K562 (cell line): ENCODE results near the gene TTN. TPM values are rescaled to one million over a fixed set of nuclear protein-coding genes. Genes with fewer than 3 reads are reported as not detected.

Source experiments
- ATAC-seq: fragments of 200-7000 bp; cut with Tn5 transposase; 3 replicates; pipeline ENCODE4 v1.9.1; 2020; ENCODE audit warnings: moderate library complexity
- BruUV-seq: library from RNA; stranded (reverse); fragments of 400-500 nt; replicated peaks from 2 replicates; lab custom pipeline; 2021; lab: Mats Ljungman, UMichigan
- CTCF ChIA-PET: fragments of 300-600 bp; formaldehyde crosslinking; extraction: SDS; loops from one replicate; lab custom pipeline; 2021; ENCODE audit warnings: low intra/inter-chr PET ratio; lab: Yijun Ruan, JAX
- POLR2A ChIA-PET: fragments of 300-600, 350-650 bp; sonication (Branson Sonifier 250); formaldehyde crosslinking; extraction: SDS; loops from one replicate; lab custom pipeline; 2021; ENCODE audit warnings: antibody characterized with exemption, inconsistent platforms; lab: Yijun Ruan, JAX
- DNase-seq, 4 experiments: peaks; one replicate each; pipeline versions ENCODE4 v3.0.0 to v3.0.0-alpha.2; 2011 to 2018; ENCODE audit warnings: low spot score in 3 of 4, mixed read lengths in 3 of 4; ENCODE audit errors: extremely low read depth in 1 of 4
- FAIRE-seq: peaks from 2 replicates; lab custom pipeline; 2011; peaks lifted over from hg19 to GRCh38; lab: Jason Lieb, UNC
- H2AFZ ChIP-seq: 2 replicates; pipeline ENCODE4 v1.6.0; 2011; ENCODE audit warnings: low read depth, low read length, control low read depth, inconsistent platforms
- H3K27ac ChIP-seq: fragments of 200-600 bp; 3 replicates; pipeline ENCODE4 v1.8.0; 2011; ENCODE audit warnings: low read depth, mild to moderate bottlenecking, control low read depth, inconsistent platforms, low read length, moderate library complexity, mixed read lengths; ENCODE audit errors: extremely low read depth
- H3K27me3 ChIP-seq, 2 experiments: fragments of 300-600 bp in 1 of 2; 2 replicates in 1 of 2; 3 replicates in 1 of 2; pipeline versions ENCODE4 v1.6.0 to v1.8.0; 2011; ENCODE audit warnings: inconsistent platforms in 2 of 2, low read length in 2 of 2, mild to moderate bottlenecking in 1 of 2, mixed read lengths in 1 of 2, moderate library complexity in 1 of 2; ENCODE audit not compliant: control insufficient read depth in 2 of 2, insufficient read depth in 2 of 2
- H3K36me3 ChIP-seq: fragments of 300-600 bp; 3 replicates; pipeline ENCODE4 v1.8.0; 2011; ENCODE audit warnings: mild to moderate bottlenecking, low read length, inconsistent platforms; ENCODE audit not compliant: control insufficient read depth, insufficient read depth
- H3K4me1 ChIP-seq, 2 experiments: fragments of 200-600 bp in 1 of 2; replicated peaks in 1 of 2; 2 replicates in 1 of 2; 3 replicates in 1 of 2; pipeline versions ENCODE4 v1.5.1 to v1.8.0; 2011; ENCODE audit warnings: inconsistent platforms in 2 of 2, low read length in 2 of 2, mild to moderate bottlenecking in 1 of 2, mixed read lengths in 1 of 2, moderate library complexity in 1 of 2; ENCODE audit not compliant: control insufficient read depth in 2 of 2, insufficient read depth in 2 of 2
- H3K4me2 ChIP-seq: 2 replicates; pipeline ENCODE4 v1.6.1; 2011; ENCODE audit warnings: low read length, control low read depth, inconsistent platforms, mixed read lengths; ENCODE audit not compliant: insufficient read depth
- H3K4me3 ChIP-seq: fragments of 200-600 bp; sonication (generic), shearing (Covaris generic); 2 replicates; pipeline ENCODE4 v1.5.1; 2016; ENCODE audit warnings: control low read depth, inconsistent platforms
- H3K79me2 ChIP-seq: fragments of 200-600 bp; 3 replicates; pipeline ENCODE4 v1.8.0; 2011; ENCODE audit warnings: low read length, inconsistent platforms; ENCODE audit not compliant: control insufficient read depth, insufficient read depth
- H3K9ac ChIP-seq, 2 experiments: 2 replicates each; pipeline versions ENCODE4 v1.6.0 to v1.6.1; 2011; ENCODE audit warnings: low read depth in 2 of 2, low read length in 2 of 2, control low read depth in 1 of 2, inconsistent platforms in 1 of 2, mild to moderate bottlenecking in 1 of 2, mixed read lengths in 1 of 2; ENCODE audit not compliant: insufficient read depth in 1 of 2
- H3K9me1 ChIP-seq: one replicate; pipeline ENCODE4 v1.6.0; 2011; ENCODE audit warnings: inconsistent platforms, mild to moderate bottlenecking, low read length, moderate library complexity; ENCODE audit not compliant: control insufficient read depth, insufficient read depth
- H3K9me3 ChIP-seq: replicated peaks from 2 replicates; pipeline ENCODE4 v1.5.1; 2011; ENCODE audit warnings: low read depth, low read length, inconsistent platforms; ENCODE audit not compliant: control insufficient read depth, insufficient read depth
- H4K20me1 ChIP-seq: replicated peaks from 2 replicates; pipeline ENCODE4 v1.6.1; 2011; ENCODE audit warnings: low read length, inconsistent platforms, mixed read lengths; ENCODE audit not compliant: control insufficient read depth, insufficient read depth
- ARID1B ChIP-seq: fragments of 450-650 bp; IDR thresholded peaks from 2 replicates; pipeline ENCODE4 v1.6.1; 2016; ENCODE audit warnings: antibody characterized with exemption, mild to moderate bottlenecking, inconsistent platforms
- CAMTA2 ChIP-seq: fragments of 250-450 bp; sonication (Bioruptor Pico); conservative IDR thresholded peaks from 2 replicates; pipeline ENCODE4 v1.5.1; 2022
- CCAR2 ChIP-seq: fragments of 200-400 bp; formaldehyde crosslinking; IDR thresholded peaks from 2 replicates; pipeline ENCODE4 v1.6.1; 2017; ENCODE audit warnings: mild to moderate bottlenecking, low read depth, low read length
- DPF2 ChIP-seq: fragments of 450-650 bp; IDR thresholded peaks from 2 replicates; pipeline ENCODE4 v1.6.1; 2016
- ELK3 ChIP-seq: fragments of 450-650 bp; formaldehyde crosslinking; IDR thresholded peaks from 2 replicates; pipeline ENCODE4 v1.4.0; 2020; ENCODE audit warnings: mild to moderate bottlenecking
- GMEB1 ChIP-seq: fragments of 250-450 bp; sonication (Bioruptor Pico); IDR thresholded peaks from 2 replicates; pipeline ENCODE4 v1.4.0; 2020; ENCODE audit warnings: mild to moderate bottlenecking
- OTX1 ChIP-seq: fragments of 450-650 bp; formaldehyde crosslinking; IDR thresholded peaks from 2 replicates; pipeline ENCODE4 v1.4.0; 2022; ENCODE audit warnings: mild to moderate bottlenecking
- POU5F1 ChIP-seq: fragments of 150-350 bp; IDR thresholded peaks from 2 replicates; pipeline ENCODE4 v1.6.1; 2014; ENCODE audit warnings: borderline replicate concordance, low read length, low read depth, mild to moderate bottlenecking; ENCODE audit not compliant: partially characterized antibody
- RBM34 ChIP-seq: fragments of 200-400 bp; formaldehyde crosslinking; IDR thresholded peaks from 2 replicates; pipeline ENCODE4 v1.6.1; 2018; ENCODE audit warnings: low read length, borderline replicate concordance; ENCODE audit not compliant: insufficient read depth
- WHSC1 ChIP-seq: IDR thresholded peaks from one replicate; pipeline ENCODE4 v1.6.1; 2012; ENCODE audit warnings: low read length, control low read depth, inconsistent platforms
- ZNF785 ChIP-seq: fragments of 250-450 bp; sonication (Bioruptor Pico); IDR thresholded peaks from 2 replicates; pipeline ENCODE4 v1.4.0; 2020; ENCODE audit warnings: mild to moderate bottlenecking
- WGBS: fragments of 100-300 bp; shearing (Covaris generic); methylation state at CpG from one replicate; pipeline ENCODE4 v1.1.6; 2016; ENCODE audit warnings: low coverage, mixed read lengths; ENCODE audit not compliant: insufficient coverage; ENCODE audit errors: missing lambda C conversion rate; 5-methylcytosine and 5-hydroxymethylcytosine counted together
- in situ Hi-C: fragments of 300-500 bp; cut with MboI; formaldehyde crosslinking; loops from 4 replicates; pipeline ENCODE4 v1.15.0; 2018; ENCODE audit warnings: inconsistent platforms, mixed read lengths
- intact Hi-C: fragments of 100-400 bp; cut with micrococcal nuclease; formaldehyde crosslinking; loops from 2 replicates; pipeline ENCODE4 v1.14.2; 2022
- polyA plus RNA-seq, 8 experiments: library from polyadenylated mRNA; depleted of rRNA in 4 of 8; stranded (reverse) in 5 of 8; unstranded in 3 of 8; fragments of >200 nt; fragmentation: Nextera tagmentation in 2 of 8; fragmentation: Illumina TruSeq in 1 of 8; extraction: Ambion mirVana in 2 of 8; extraction: Trizol in 1 of 8; gene quantifications; 2 replicates each; pipeline versions ENCODE4 v1.2.1 to v1.2.3, GENCODE V29; 2011 to 2014; ENCODE audit warnings: inconsistent platforms in 1 of 8, missing spikeins in 1 of 8
- total RNA-seq, 7 experiments: library from RNA; depleted of rRNA in 6 of 7; stranded (reverse); fragments of >200 nt in 6 of 7; fragmentation: Illumina TruSeq in 2 of 7; extraction: Trizol in 2 of 7; gene quantifications; 2 replicates each; pipeline versions ENCODE4 v1.2.1 to v1.2.3, GENCODE V29; 2011 to 2021; ENCODE audit warnings: low replicate concordance in 1 of 7

Gene TTN
- total and polyA plus RNA-seq, 9 of the 15 experiments (the other 6 are each of a cell fraction or from before 2014, with no cell fraction given): under 0.01 to 0.20 (median 0.04) TPM; not detected in 1

DNA sequence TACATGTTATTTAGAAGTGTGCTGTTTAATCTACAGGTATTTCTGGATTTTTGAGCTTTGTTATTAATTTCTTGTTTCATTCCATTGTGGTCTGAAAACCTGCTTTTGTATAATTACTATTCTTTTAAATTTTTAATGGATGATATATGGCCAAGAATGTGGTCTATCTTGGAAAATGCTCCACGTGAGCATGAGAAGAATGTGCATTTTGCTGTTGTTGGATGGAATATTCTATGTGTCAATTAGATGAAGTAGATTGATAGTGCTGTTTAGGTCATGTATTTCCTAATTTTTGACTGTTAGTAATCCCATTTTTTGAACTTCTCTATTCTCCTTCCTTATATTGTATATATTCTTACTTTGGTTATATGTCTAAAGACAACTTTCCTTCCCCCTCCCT is 19.9 kb upstream of the TTN start:
- intact Hi-C loops (no loop called here), in situ Hi-C loops (no loop called here)
- H3K9me3 ChIP-seq: no peaks in the 10 kb centered on the region
- WGBS: 0% methylated on average over 1 of the region's 1 CpG
- H3K4me1 ChIP-seq: no peaks in the 10 kb centered on the region
- DNase-seq (no peak), ATAC-seq (no peak), FAIRE-seq (no peak)
- no peak overlapping the region for H3K4me2 ChIP-seq
- no TSS peak for BruUV-seq
- no peaks in the 10 kb centered on the region for H3K27me3 ChIP-seq
- H3K27ac ChIP-seq: no peak overlapping the region
- ChIA-PET CTCF (no interaction called here), POLR2A (no interaction called here)
- no peak overlapping the region for H2AFZ ChIP-seq
- H3K36me3 ChIP-seq: no peaks in the 10 kb centered on the region
- H3K9ac ChIP-seq: no peak overlapping the region
- no peaks in the 10 kb centered on the region for H3K79me2 ChIP-seq
- H3K9me1 ChIP-seq: no peaks in the 10 kb centered on the region
- H3K4me3 ChIP-seq: no peak overlapping the region
- H4K20me1 ChIP-seq: no peaks in the 10 kb centered on the region
- TF ChIP-seq CAMTA2 (CRISPR knock-in tag) (no peak), WHSC1 (no peak), RBM34 (no peak), CCAR2 (no peak), ELK3 (CRISPR knock-in tag) (no peak), ZNF785 (CRISPR knock-in tag) (no peak), GMEB1 (CRISPR knock-in tag) (no peak), ARID1B (no peak), DPF2 (no peak), POU5F1 (no peak), OTX1 (CRISPR knock-in tag) (no peak)
